Aorta (tissue), 5 donors: ENCODE measurements around the gene STN1. TPM values are rescaled to one million over a fixed set of nuclear protein-coding genes. Genes with fewer than 3 reads are reported as not detected.

Experiments
- ATAC-seq: fragments of 200-7000 bp; cut with Tn5 transposase; one replicate; pipeline ENCODE4 v1.9.1; 2022; ENCODE audit warnings: moderate library complexity; ENCODE audit not compliant: low FRiP score
- DNase-seq, 2 donors: peaks; one replicate each; pipeline ENCODE4 v3.0.0-alpha.2; 2020
- H3K27ac ChIP-seq, 2 donors: one replicate each; pipeline ENCODE4 v1.5.1; 2013; ENCODE audit warnings: low read length in 2 of 2, mild to moderate bottlenecking in 2 of 2, moderate library complexity in 2 of 2, control low read depth in 1 of 2, inconsistent platforms in 1 of 2, low read depth in 1 of 2
- H3K27me3 ChIP-seq, 2 donors: one replicate each; pipeline ENCODE4 v1.6.1; 2013; ENCODE audit warnings: control low read depth in 1 of 2, low read length in 1 of 2, mild to moderate bottlenecking in 1 of 2, moderate library complexity in 1 of 2; ENCODE audit not compliant: insufficient read depth in 2 of 2, control insufficient read depth in 1 of 2
- H3K36me3 ChIP-seq, 2 donors: one replicate each; pipeline ENCODE4 v1.6.1; 2013; ENCODE audit warnings: control low read depth in 1 of 2, low read length in 1 of 2, mild to moderate bottlenecking in 1 of 2; ENCODE audit not compliant: insufficient read depth in 2 of 2, control insufficient read depth in 1 of 2
- H3K4me1 ChIP-seq, 2 donors: one replicate each; pipeline ENCODE4 v1.6.1; 2013; ENCODE audit warnings: low read length in 2 of 2, control low read depth in 1 of 2, mild to moderate bottlenecking in 1 of 2, moderate library complexity in 1 of 2; ENCODE audit not compliant: insufficient read depth in 2 of 2, control insufficient read depth in 1 of 2
- H3K4me3 ChIP-seq, 2 donors: one replicate each; pipeline ENCODE4 v1.5.1; 2013; ENCODE audit warnings: low read length in 2 of 2, control low read depth in 1 of 2, mild to moderate bottlenecking in 1 of 2
- H3K9me3 ChIP-seq: one replicate; pipeline ENCODE4 v1.6.1; 2013; ENCODE audit warnings: mild to moderate bottlenecking, low read length; ENCODE audit not compliant: control insufficient read depth
- WGBS, 2 donors: extraction: QIAGEN DNeasy Blood & Tissue Kit; methylation state at CpG; one replicate each; pipeline ENCODE4 v1.1.7; 2013; 5-methylcytosine and 5-hydroxymethylcytosine counted together
- intact Hi-C, 2 donors: fragments of 100-400 bp; cut with DNase I; formaldehyde crosslinking; loops; one replicate each; pipeline versions ENCODE4 v1.14.2 to v1.15.0; 2022
- polyA plus RNA-seq, 2 donors: library from polyadenylated mRNA; stranded (reverse); fragments of 200-250 nt; gene quantifications; one replicate each; pipeline ENCODE4 v1.2.3, GENCODE V29; 2013
- total RNA-seq, 2 donors: library from RNA; stranded (reverse); fragmentation: NEBNext Ultra II Directional; extraction: Animal tissue kit (Norgen Biotek cat#: 25700); gene quantifications; one replicate each; pipeline ENCODE4 v1.2.1, GENCODE V29; 2021
- donor health status: healthy with polysubstance abuse.
- donor health status: Bipolar disorder and iron deficiency.
- donor health status: DM: no; HTN: no; CAD: no.
- donor health status: DM: no; HTN: no; CAD: no.
- donor health status: DM: yes; HTN: yes; CAD: no.

STN1 gene
- total and polyA plus RNA-seq, 4 donors: 16.9 to 24.2 (median 20.5) TPM

DNA sequence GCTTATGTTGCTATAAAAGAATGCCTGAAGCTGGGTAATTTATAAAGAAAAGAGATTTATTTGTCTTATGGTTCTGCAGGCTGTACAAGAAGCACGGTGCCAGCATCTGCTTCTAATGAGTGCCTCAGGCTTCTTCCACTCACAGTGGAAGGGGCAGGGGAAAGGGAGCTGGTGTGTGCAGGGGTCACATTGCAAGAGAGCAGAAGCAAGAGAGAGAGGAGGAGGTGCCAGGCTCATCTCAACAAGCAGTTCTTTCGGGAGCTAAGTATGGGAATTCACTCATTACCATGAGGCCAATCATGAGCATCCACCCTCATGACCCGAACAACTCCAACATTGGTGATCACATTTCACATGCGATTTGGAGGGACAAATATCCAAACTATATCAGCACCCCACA, 31.7 kb upstream of the STN1 start:
- H3K4me1 ChIP-seq: no peaks in the 10 kb centered on the region
- H3K9me3 ChIP-seq: no peaks in the 10 kb centered on the region
- no peaks in the 10 kb centered on the region for H3K36me3 ChIP-seq
- H3K27ac ChIP-seq: no peak overlapping the region
- no peak overlapping the region for H3K4me3 ChIP-seq
- 64 to 67% methylated on average over 4 of the region's 4 CpGs for WGBS, 2 donors
- intact Hi-C loops: no loop called here
- DNase-seq (no peak), ATAC-seq (no peak)
- H3K27me3 ChIP-seq: no peaks in the 10 kb centered on the region

DNA sequence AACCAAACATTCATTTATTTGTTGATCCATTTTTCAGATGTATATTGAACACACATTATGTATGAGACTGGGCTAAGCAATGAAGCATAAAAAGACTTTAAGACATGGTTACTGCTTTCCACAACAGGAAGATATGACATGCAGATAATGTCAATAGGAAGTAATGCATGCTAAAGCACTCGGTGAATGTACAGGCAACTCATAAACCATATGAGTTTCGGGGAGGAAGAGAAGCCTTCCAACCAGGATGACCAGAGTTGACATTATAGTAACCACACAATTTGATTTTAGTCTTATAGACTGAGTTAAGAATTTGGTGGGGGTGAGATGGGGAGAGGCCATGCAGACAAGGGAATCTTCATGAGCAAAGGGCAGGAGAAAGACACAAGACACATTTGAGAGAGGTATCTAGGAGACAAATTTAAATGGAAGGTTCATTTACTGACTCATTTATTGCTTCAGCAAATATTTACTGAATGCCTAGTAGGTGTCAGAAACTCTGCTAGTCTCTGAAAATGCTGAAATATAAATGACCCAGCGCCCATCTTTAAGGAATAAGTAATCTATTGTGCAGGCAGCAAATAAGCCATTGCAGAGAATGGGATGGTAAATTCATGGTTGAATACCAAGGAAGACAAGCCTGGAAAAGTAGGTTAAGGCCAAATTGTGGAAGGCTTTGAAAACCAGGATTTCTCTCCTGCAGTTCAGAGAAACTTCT, 30.0 kb upstream of the STN1 start:
- ATAC-seq: no peak
- no peaks in the 10 kb centered on the region for H3K4me1 ChIP-seq
- H3K27ac ChIP-seq: no peak overlapping the region
- WGBS, 2 donors: 86 to 93% methylated on average over 3 of the region's 3 CpGs
- no peak for DNase-seq
- H3K36me3 ChIP-seq: no peaks in the 10 kb centered on the region
- intact Hi-C loops: no loop called here
- H3K4me3 ChIP-seq: no peak overlapping the region
- no peaks in the 10 kb centered on the region for H3K27me3 ChIP-seq
- H3K9me3 ChIP-seq: no peaks in the 10 kb centered on the region

DNA sequence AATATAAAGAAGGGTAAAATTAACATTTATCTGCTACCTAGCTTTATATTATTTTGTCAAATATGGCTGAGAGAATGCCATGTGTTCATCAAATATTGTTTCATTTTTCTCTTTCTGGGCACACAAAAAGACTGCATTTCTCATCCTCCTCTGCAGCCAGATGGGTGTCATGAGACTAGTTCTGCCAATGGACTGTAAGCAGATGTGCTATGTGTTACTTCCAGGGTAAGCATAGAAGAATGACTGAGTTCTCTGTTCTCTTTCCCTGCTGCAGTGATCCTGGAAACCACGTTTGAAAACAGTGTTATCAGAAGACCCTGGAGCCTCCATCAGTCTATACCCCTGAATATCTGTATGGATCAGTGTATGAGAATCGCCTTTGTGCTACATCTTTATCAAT, 24.9 kb upstream of the STN1 start:
- WGBS, 2 donors: 52 to 55% methylated on average over 2 of the region's 2 CpGs
- H3K36me3 ChIP-seq: no peaks in the 10 kb centered on the region
- intact Hi-C loops: no loop called here

DNA sequence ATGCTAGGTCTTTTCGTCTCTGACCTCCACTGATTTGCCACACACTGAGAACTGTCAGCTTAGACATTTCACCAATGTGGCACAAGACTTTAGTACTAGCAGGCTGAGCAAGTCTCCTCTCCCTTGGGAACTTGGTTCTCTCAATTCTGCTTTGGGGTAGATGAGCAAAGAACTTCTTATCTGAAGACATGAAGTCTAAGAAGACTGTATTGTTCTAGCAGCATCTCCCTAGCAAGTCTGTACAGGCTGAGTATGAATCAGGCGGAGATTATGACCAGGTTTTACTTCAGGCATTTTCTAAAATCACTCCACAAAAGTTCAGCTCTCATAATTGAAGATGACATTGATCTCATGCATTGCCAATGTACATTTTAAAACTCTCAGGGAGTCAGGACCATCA, 23.8 kb upstream of the STN1 start:
- no peak for DNase-seq
- ATAC-seq: no peak
- Histone ChIP-seq H3K27me3 (no peaks in the 10 kb centered on the region), H3K9me3 (no peaks in the 10 kb centered on the region), H3K27ac (no peak overlapping the region), H3K4me3 (no peak overlapping the region), H3K4me1 (no peaks in the 10 kb centered on the region), H3K36me3 (no peaks in the 10 kb centered on the region)
- intact Hi-C loops: no loop called here
- WGBS, 2 donors: 53 to 71% methylated on average over 2 of the region's 2 CpGs

More for the DNA sequence above, 24.9 kb upstream of the STN1 start:
- no peak for ATAC-seq
- no peaks in the 10 kb centered on the region for H3K9me3 ChIP-seq
- no peaks in the 10 kb centered on the region for H3K27me3 ChIP-seq
- DNase-seq: no peak
- H3K4me1 ChIP-seq: no peaks in the 10 kb centered on the region
- no peak overlapping the region for H3K27ac ChIP-seq
- no peak overlapping the region for H3K4me3 ChIP-seq

DNA sequence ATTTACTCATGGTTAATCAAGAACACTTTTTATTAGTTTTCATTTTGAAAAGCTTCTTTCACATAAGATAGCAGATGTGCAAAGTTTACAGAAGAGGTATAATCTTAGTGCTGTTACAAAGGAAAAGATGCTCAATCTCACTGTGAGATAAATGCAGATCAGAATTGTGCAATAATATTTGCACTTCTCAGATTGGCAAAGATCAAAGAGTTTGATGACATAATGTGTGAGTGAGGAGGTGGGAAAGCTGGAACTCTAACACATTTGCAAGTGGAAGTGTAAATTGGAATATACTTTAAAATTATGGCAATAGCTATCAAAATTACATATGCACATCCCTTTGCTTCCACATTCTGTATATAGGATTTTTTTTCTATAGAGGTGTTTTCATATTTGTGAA, 21.5 kb upstream of the STN1 start:
- DNase-seq (no peak), ATAC-seq (no peak)
- Histone ChIP-seq H3K27me3 (no peaks in the 10 kb centered on the region), H3K36me3 (no peaks in the 10 kb centered on the region), H3K9me3 (no peaks in the 10 kb centered on the region), H3K27ac (no peak overlapping the region), H3K4me1 (no peaks in the 10 kb centered on the region), H3K4me3 (no peak overlapping the region)
- intact Hi-C loops: no loop called here

DNA sequence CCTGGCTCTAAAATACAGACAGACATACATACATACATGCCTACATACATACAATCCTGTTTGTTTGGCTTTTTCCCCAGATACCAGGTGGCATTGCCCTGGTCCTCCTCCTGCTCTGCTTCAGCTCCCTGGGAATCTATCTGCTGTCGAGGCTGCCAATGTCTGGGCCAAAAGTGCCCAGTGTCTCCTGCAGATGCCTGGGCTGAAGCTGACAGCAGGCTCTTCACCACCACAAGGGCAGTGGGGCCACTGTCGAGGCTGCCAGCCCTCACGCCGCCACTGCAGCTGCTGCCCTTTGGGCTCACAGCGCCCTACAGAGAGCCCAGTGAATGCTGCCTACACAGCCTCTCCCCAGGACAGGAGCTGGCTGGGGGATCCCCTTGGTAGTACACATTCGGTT, 18.0 kb upstream of the STN1 start:
- DNase-seq: no peak
- Histone ChIP-seq H3K36me3 (no peaks in the 10 kb centered on the region), H3K27me3 (no peaks in the 10 kb centered on the region), H3K4me1 (no peaks in the 10 kb centered on the region), H3K9me3 (no peaks in the 10 kb centered on the region), H3K4me3 (no peak overlapping the region), H3K27ac (no peak overlapping the region)
- intact Hi-C loops: no loop called here
- no peak for ATAC-seq
- 44 to 49% methylated on average over 6 of the region's 6 CpGs for WGBS, 2 donors

DNA sequence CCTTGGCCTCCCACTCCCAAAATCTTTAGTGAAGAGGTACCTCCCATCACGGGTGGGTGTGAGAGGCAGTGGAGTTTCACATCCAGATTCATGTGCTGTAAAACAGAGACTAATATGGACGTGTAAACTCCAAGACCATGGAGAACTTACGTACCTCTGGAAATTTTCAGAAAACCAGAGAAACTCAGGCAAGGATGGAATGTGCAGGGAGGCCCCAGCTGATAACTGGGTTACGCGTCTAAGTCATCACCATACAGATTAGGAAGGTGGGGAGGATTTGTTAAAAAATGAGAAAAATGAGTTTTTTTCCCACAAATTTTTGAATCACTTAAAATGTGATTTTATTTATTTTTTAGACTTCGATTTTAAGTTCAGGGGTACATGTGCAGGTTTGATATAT, 16.3 kb upstream of the STN1 start:
- no peak overlapping the region for H3K4me3 ChIP-seq
- no peak overlapping the region for H3K27ac ChIP-seq
- WGBS, 2 donors: 93 to 94% methylated on average over 6 of the region's 6 CpGs
- ATAC-seq (no peak), DNase-seq (no peak)
- H3K4me1 ChIP-seq: no peaks in the 10 kb centered on the region
- H3K27me3 ChIP-seq: no peaks in the 10 kb centered on the region
- no peaks in the 10 kb centered on the region for H3K9me3 ChIP-seq
- no peaks in the 10 kb centered on the region for H3K36me3 ChIP-seq
- intact Hi-C loops: no loop called here

DNA sequence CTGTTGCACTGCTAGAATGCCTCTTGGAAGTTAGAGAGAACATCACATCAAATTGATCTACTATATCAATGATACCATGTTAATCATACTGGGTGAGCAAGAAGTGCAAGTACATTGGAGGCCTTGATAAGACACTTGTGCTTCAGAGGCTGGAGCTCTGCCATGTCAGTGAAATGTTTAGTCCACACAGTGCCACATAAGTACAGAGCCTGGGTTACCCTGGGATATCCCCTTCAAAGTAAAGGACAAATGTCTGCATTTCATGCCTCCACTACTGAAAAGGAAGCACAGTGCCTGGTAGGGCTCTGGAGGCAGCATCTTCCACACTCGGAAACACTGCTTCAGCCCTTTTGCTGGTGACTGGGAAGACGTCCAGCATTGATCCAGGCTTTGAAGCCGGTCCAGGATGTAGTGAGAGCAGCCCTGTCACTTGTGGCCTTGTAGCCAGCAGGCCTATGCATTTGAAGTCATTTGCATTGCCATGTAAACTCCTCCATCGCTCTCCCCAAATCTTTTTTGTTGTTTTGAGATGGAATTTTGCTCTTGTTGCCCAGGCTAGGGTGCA, 15.7 kb upstream of the STN1 start:
- no peak for ATAC-seq
- no peak overlapping the region for H3K4me3 ChIP-seq
- no peaks in the 10 kb centered on the region for H3K27me3 ChIP-seq
- WGBS, 2 donors: 65 to 66% methylated on average over 4 of the region's 4 CpGs
- no peaks in the 10 kb centered on the region for H3K9me3 ChIP-seq
- no peak for DNase-seq
- H3K27ac ChIP-seq: no peak overlapping the region
- intact Hi-C loops: no loop called here
- no peaks in the 10 kb centered on the region for H3K4me1 ChIP-seq
- no peaks in the 10 kb centered on the region for H3K36me3 ChIP-seq

DNA sequence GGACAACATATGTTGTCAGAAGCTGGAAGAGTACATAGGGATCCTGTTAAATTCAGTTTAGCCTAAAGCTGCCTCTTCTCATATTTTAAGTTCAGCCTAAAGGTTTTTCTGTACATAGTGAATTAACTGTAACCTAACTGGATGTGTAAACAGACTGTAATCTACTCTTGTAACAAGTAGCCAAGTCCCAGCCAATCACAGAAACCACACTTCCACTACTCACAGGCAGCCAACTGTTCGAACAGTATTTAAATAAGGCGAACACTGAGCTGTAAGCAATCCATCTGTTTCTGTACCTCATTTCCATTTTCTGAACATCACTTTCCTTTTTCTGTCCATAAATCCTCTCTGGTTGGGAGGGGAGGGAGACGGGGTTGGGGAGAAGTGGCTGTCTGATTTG, 15.0 kb upstream of the STN1 start:
- no peak overlapping the region for H3K27ac ChIP-seq
- intact Hi-C loops: no loop called here
- WGBS, 2 donors: 79 to 84% methylated on average over 3 of the region's 3 CpGs
- no peak for DNase-seq
- no peaks in the 10 kb centered on the region for H3K27me3 ChIP-seq
- H3K9me3 ChIP-seq: no peaks in the 10 kb centered on the region
- ATAC-seq: no peak
- no peaks in the 10 kb centered on the region for H3K36me3 ChIP-seq
- no peak overlapping the region for H3K4me3 ChIP-seq
- H3K4me1 ChIP-seq: no peaks in the 10 kb centered on the region
